Activated naive CD4-positive, alpha-beta T cell treated with anti-CD3 and anti-CD28 coated beads, Interleukin-2, amount 50 U/mL, for 72 hours (primary cell): Measurements from ENCODE around the gene MAST3. TPM values are rescaled to one million over a fixed set of nuclear protein-coding genes. Genes with fewer than 3 reads are reported as not detected.
A peak's percentile ranks its signal among the peaks of the same experiment; 100 is the strongest.
"Not testable (repeated sequence)": the region's sequence is repeated elsewhere in the genome, so short reads cannot be mapped to it uniquely, and the experiment has no call there.

Source experiments
- ATAC-seq, 2 donors: fragments of 150-1000 bp; cut with Tn5 transposase; 2 replicates each; pipeline ENCODE4 v1.10.0; 2021; ENCODE audit warnings: mild to moderate bottlenecking in 2 of 2, moderate library complexity in 2 of 2
- DNase-seq, 2 donors: peaks; one replicate each; pipeline ENCODE4 v3.0.0; 2021 to 2022; ENCODE audit warnings: low spot score in 2 of 2
- H3K27ac Mint-ChIP-seq, 2 donors: one replicate each; pipeline ENCODE4 v1.8.0; 2022; ENCODE audit warnings: mild to moderate bottlenecking in 2 of 2, mixed read lengths in 2 of 2
- H3K36me3 Mint-ChIP-seq, 2 donors: one replicate each; pipeline ENCODE4 v1.8.0; 2022; ENCODE audit warnings: mixed read lengths in 2 of 2
- H3K9me3 Mint-ChIP-seq, 2 donors: one replicate each; pipeline ENCODE4 v1.8.0; 2022; ENCODE audit warnings: mixed read lengths in 2 of 2
- total RNA-seq, 2 donors: library from RNA; stranded (reverse); gene quantifications; one replicate each; pipeline ENCODE4 v1.2.3, GENCODE V29; 2022

Gene MAST3
- total RNA-seq, 2 donors from 2014 or later: 19.5 to 54.6 TPM

DNA sequence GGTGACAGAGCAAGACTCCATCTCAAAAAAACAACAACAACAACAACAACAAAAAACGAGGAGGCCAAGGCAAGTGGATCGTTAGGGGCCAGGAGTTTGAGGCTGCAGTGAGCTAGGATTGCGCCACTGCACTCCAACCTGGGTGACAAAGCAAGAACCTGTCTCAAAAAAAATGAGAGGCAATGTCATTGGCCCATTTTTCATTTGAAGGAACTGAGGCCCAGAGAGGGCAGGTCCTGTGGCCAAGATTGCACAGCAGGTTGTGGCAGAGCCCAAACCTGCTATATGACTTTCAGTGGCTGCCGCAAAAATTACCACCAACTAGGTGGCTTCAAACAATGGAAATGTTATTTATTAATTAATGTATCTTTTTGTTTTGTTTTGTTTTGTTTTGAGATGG lies 60.9 kb downstream of the MAST3 start:
- Mint-ChIP-seq H3K36me3 (peaks cover 5 to 7% of the 10 kb centered on the region in 2 donors), H3K27ac (no peak overlapping the region), H3K9me3 (no peaks in the 10 kb centered on the region)
- ATAC-seq (no peak), DNase-seq (no peak)

DNA sequence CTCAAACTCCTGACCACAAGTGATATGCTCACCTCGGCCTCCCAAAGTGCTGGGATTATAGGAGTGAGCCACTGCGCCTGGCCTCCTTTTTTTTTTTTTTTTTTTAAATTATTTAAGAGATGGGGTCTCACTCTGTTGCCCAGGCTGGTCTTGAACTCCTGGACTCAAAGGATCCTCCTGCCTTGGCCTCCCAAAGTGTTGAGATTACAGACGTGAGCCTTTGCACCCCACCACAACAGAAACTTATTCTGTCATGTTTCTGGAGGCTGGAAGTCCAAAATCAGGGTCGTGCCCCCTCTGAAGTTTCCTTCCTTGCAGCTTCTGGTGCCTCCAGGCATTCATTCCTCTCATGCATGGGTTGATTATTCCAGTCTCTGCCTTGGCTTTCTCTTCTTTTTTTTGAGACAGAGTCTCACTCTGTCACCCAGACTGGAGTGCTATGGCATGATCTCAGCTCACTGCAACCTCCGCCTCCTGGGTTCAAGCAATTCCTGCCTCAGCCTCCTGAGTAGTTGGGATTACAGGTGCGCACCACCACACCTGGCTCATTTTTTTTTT lies 61.6 kb downstream of the MAST3 start:
- not testable (repeated sequence) for H3K36me3 Mint-ChIP-seq, H3K9me3 Mint-ChIP-seq, DNase-seq, H3K27ac Mint-ChIP-seq, ATAC-seq

DNA sequence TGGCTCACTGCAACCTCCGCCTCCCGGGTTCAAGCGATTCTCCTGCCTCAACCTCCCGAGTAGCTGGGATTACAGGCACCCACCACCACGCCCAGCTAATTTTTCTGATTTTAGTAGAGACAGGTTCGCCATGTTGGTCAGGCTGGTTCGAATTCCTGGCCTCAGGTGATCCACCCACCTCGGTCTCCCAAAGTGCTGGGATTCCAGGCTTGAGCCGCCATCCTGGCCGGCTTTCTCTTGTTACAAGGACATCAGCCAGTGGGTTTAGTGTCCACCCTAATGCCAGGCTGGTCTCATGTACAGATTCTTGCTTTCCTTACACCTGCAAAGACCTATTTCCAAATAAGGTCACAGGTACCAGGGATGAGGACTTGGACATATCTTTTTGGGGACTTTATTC lies 62.2 kb downstream of the MAST3 start:
- peaks cover 6 to 7% of the 10 kb centered on the region in 2 donors for H3K36me3 Mint-ChIP-seq
- ATAC-seq: no peak
- DNase-seq: no peak
- H3K9me3 Mint-ChIP-seq: no peaks in the 10 kb centered on the region
- no peak overlapping the region for H3K27ac Mint-ChIP-seq

DNA sequence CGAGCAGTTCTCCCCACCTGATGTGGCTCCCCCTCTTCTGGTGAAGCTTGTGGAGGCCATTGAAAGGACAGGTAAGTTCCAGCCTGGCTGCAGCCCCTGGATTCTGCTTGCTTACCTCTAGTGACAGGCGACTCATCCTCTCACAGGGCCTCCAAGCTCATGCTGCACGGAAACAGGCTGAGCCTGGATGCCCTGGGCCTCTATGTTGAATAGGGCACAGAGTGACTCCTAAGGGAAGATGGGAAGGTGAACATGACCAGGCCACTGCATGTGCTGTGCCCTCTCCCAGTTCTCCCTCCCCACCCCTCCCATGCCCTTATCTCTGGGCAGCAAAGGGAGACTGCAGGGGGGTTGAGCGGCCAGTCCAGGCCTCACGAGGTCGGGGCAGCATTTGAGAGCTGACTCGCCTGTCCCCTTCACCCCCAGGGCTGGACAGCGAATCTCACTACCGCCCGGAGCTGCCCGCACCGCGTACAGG lies 63.0 kb downstream of the MAST3 start:
- Mint-ChIP-seq H3K27ac (peak overlapping the region; percentile 56 to 60), H3K9me3 (no peaks in the 10 kb centered on the region), H3K36me3 (peaks cover 7 to 8% of the 10 kb centered on the region in 2 donors)
- ATAC-seq (peak in 1 of 2 donors; percentile 8), DNase-seq (no peak)

DNA sequence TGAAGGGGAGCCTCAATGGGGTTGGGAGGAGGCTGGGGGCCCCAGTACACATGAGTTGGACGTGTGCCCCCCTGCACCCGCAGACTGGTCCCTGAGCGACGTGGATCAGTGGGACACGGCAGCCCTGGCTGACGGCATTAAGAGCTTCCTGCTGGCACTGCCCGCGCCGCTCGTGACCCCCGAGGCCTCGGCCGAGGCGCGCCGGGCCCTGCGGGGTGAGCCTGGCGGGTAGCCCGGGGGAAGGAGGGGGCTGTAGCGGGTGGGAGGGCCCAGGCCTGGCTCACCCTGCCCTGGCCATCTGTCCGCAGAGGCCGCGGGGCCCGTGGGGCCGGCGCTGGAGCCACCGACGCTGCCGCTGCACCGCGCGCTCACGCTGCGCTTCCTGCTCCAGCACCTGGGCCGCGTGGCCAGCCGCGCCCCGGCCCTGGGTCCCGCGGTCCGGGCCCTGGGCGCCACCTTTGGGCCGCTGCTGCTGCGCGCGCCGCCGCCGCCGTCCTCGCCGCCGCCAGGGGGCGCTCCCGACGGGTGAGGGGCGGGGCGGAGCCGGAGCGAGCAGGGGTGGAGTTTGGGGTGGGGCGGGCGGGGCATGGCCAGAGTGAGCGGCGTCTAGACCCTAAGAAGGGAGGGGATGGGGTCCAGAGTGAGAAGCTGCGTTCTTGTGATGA lies 63.5 kb downstream of the MAST3 start:
- Mint-ChIP-seq H3K36me3 (peaks cover 7 to 13% of the 10 kb centered on the region in 2 donors), H3K27ac (peak overlapping the region; percentile 56 to 60), H3K9me3 (no peaks in the 10 kb centered on the region)
- DNase-seq (peak; percentile 86 to 96), ATAC-seq (peak; percentile 90 to 94)

DNA sequence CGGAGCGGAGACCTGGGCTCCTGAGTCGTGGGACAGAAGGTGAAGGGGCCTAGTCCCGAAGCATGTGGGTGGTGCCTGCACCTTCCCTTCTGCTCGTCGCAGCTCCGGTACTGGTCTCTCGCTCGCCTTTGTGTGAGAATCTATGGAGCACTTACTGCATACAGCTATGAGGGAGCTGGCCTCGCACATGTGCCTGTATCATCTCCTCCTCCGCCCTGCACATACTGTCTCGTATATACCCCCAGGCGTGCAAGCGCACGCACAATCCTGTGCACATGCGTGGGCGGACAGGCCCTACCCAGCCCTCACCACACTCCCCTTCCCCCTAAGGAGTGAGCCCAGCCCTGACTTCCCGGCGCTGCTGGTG lies 64.0 kb downstream of the MAST3 start:
- ATAC-seq (no peak), DNase-seq (no peak)
- no peak overlapping the region for H3K27ac Mint-ChIP-seq
- no peaks in the 10 kb centered on the region for H3K9me3 Mint-ChIP-seq
- H3K36me3 Mint-ChIP-seq: peaks cover 7 to 13% of the 10 kb centered on the region in 2 donors

DNA sequence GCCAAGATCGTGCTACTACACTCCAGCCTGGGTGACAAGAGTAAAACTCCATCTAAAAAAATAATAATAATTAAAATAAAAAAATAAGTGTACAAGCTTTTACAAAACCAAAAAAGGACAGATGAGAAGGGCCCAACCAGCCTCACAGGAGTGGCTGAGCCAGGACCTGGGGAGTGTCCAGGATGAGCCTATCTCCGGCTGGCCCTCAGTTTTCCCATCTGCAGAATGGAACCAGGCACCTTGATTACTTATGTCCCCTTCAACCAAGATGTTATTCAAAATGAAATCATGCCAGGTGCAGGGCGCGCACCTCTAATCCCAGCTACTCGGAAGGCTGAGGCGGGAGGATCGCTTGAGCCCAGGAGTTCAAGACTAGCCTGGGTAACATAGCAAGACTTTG lies 66.5 kb downstream of the MAST3 start:
- no peaks in the 10 kb centered on the region for H3K9me3 Mint-ChIP-seq
- no peak for DNase-seq
- peaks cover 7 to 21% of the 10 kb centered on the region in 2 donors for H3K36me3 Mint-ChIP-seq
- ATAC-seq: no peak
- no peak overlapping the region for H3K27ac Mint-ChIP-seq

DNA sequence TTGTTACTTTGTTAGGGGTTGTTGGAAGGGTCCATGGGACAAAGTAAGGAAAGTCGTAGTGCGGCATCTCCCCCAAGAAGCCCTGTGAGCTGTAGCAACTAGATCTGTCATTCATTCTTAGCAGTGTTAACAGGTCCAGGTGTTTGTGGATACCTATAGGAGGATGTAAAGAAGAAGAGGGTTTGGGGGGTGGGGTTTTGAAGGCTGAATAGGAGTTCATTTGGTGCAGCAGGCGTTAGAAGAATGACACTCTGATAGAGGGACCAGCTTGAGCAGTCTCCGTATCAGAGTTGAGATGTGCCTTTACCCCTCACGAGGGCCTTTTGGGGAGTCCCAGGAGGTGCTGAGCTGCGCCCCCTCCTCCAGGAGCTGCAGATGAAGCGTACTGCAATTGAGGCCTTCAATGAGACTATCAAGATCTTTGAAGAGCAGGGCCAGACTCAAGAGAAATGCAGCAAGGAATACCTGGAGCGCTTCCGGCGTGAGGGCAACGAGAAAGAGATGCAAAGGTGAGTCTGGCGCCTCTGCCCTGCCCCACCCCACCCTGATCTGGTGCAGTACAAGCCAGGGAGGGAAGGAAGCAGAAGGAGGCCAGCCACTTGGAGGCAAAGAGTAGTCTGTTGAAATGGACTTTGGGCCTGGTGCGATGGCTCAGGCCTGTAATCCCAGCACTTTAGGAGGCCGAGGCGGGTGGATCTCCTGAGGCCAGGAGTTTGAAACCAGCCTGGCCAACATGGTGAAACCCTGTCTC lies 68.4 kb downstream of the MAST3 start:
- Mint-ChIP-seq H3K27ac (no peak overlapping the region), H3K36me3 (peaks cover 7 to 21% of the 10 kb centered on the region in 2 donors), H3K9me3 (no peaks in the 10 kb centered on the region)
- DNase-seq (no peak), ATAC-seq (no peak)

DNA sequence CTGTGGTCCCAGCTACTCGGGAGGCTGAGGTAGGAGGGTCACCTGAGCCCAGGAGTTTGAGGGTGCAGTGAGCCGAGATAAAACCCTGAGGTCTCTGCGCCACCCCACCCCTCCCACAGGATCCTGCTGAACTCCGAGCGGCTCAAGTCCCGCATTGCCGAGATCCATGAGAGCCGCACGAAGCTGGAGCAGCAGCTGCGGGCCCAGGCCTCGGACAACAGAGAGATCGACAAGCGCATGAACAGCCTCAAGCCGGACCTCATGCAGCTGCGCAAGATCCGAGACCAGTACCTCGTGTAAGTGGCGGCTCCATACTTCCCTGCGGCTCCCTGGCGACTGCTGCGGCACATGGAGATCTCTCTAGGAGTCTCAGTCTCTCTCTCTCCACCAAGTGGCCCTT lies 69.4 kb downstream of the MAST3 start:
- DNase-seq: no peak
- Mint-ChIP-seq H3K9me3 (no peaks in the 10 kb centered on the region), H3K27ac (peak overlapping the region in 1 of 2 donors; percentile 32), H3K36me3 (peaks cover 7 to 26% of the 10 kb centered on the region in 2 donors)
- ATAC-seq: no peak

DNA sequence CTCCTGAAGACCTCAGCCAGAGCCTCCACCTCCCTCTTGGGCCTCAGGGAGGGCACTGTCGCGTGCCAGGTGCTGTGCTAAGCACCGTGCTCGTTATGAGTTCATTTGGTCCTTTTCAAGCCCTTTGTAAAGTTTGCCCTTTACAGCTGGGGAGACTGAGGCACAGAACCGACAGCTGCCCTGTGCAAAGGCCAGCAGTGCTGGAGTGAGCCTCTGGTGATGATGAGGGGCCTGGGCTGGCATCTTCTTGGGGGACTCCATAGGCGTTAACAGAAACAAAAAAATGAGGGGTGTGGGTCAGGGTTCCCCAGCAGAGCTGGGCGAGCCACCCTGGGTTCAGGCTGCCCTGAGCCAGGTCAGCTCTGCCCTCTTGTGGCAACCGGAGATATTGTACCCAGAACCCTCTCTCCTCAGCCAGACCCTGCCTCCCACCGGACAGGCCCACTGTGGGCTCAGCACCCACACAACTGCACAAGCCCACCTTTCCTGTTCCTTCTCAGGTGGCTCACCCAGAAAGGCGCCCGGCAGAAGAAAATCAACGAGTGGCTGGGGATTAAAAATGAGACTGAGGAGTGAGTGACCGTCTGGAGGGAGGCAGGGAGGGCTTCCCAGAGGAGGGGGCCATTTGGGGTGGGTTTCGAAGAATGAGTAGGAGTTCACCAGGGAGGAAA lies 70.5 kb downstream of the MAST3 start:
- H3K9me3 Mint-ChIP-seq: no peaks in the 10 kb centered on the region
- H3K36me3 Mint-ChIP-seq: peaks cover 4 to 24% of the 10 kb centered on the region in 2 donors
- no peak overlapping the region for H3K27ac Mint-ChIP-seq
- DNase-seq: peak in 1 of 2 donors; percentile 74
- peak; percentile 94 for ATAC-seq

DNA sequence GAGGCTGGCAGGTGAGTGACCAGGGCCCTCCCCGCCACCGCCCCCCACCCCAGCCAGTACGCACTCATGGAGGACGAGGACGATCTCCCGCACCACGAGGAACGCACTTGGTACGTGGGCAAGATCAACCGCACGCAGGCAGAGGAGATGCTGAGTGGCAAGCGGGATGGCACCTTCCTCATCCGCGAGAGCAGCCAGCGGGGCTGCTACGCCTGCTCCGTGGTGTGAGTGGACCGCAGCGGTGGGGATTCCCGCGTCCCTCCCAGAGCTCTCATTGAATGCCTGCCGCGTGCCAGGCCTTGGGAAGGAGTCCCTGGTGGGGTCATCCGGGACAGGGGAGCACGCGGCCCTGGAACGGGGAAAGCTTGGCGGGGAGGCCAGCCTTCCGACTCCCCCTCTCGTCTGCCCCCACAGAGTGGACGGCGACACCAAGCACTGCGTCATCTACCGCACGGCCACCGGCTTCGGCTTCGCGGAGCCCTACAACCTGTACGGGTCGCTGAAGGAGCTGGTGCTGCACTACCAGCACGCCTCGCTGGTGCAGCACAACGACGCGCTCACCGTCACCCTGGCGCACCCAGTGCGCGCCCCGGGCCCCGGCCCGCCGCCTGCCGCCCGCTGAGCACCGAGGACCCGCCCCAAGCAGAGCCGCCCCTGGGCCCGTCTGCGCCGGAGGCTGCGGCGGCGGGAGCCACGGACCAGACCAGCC lies 71.2 kb downstream of the MAST3 start:
- Mint-ChIP-seq H3K9me3 (no peaks in the 10 kb centered on the region), H3K36me3 (peaks cover 0 to 19% of the 10 kb centered on the region in 2 donors), H3K27ac (no peak overlapping the region)
- ATAC-seq (no peak), DNase-seq (no peak)

DNA sequence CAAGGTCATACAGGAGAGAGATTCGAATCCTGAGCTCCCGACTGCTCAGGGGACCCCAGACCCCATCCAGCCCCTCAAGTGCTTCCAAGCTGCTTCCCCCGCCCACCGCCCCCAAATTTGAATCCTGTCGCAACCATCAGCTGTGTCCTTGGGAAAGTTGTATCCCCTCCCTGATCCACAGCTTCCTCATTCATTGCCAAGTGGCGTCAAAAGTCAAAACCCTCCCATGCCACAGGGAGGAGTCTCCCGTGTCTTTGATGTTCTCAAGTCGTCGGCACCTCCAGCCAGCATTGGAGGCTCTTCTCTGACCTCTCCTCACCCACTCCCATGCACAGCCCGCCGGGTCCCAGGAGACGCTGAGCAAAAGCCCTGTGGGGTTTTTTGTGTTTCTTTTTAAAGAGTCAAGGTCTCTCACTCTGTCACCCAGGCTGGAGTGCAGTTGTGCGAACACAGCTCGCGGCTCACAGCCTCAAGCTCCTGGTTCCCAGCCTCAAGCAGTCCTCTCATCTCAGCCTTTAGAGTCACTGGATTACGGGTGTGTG lies 73.2 kb downstream of the MAST3 start:
- DNase-seq: no peak
- no peak for ATAC-seq
- peaks cover 0 to 30% of the 10 kb centered on the region in 2 donors for H3K36me3 Mint-ChIP-seq
- H3K27ac Mint-ChIP-seq: peak overlapping the region in 1 of 2 donors; percentile 73
- H3K9me3 Mint-ChIP-seq: no peaks in the 10 kb centered on the region

DNA sequence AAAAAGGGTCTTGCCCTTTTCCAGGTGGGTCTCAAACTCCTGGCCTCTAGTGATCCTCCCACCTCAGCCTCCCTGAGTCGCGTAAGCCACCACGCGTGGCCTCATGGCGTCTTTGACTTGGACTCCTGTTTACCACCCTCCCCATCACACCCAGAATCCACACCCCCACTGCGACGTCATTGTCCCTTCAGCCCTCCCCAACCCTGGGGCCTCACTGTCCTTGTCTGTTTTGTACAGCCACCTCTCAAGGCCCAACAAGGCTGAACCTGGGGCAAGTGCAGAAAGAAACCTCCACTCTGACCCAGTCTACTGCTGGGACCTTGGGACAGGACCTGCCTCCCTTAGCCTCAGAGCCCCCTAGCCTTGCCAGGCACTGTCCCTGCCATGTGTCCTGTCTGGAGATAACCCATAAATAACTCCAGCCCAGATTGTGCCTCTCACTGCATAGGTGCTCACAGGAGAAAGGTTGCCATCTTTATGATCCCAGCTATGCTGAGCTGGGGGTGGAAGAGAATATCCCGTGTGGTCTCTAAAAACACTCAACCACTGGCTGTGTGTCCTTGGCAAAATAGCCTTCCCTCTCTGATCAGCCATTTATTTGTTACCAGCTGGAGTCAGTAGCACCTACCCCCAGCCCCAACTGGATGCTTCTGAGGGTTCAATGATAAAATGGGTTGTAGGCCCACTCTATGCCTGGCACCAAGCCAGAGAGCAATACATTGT lies 74.2 kb downstream of the MAST3 start:
- Mint-ChIP-seq H3K9me3 (no peaks in the 10 kb centered on the region), H3K36me3 (peaks cover 0 to 27% of the 10 kb centered on the region in 2 donors), H3K27ac (peak overlapping the region in 1 of 2 donors; percentile 10)
- no peak for DNase-seq
- no peak for ATAC-seq

DNA sequence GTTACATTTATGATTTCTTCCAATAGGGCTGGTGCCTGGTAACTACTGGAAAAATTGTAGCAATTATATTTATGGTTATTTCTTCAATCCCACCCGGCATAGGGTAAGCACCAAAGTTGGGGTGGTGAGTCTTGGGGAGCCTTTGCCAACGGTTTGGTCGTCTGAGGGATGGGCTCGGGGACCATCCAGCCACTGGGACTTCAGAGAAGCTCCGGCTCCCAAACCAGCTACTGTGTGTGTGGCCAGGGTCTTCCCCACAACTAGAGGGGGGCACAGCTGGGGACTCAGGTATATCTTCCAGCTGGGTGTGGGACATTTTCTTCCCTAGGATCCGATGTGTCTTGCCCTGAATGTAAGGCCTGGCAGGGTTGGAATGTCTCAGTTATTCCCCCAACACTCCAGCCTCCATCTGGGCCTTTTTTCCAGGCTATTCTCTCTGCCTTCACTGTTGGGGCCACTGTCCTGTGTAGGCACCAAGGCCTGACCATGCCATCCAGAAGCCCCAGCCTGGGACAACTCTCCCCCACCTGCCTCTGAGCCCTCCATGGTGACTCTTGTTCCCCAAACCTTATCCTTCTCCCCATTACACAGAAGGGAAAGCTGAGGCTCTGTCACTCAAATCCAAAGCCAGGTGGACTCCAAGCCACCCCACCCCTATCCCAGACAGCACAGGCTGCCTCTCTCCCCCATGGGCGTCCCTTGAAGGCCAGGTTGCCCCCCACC lies 74.9 kb downstream of the MAST3 start:
- peak overlapping the region in 1 of 2 donors; percentile 92 for H3K27ac Mint-ChIP-seq
- no peaks in the 10 kb centered on the region for H3K9me3 Mint-ChIP-seq
- peaks cover 0 to 27% of the 10 kb centered on the region in 2 donors for H3K36me3 Mint-ChIP-seq
- DNase-seq (no peak), ATAC-seq (no peak)

DNA sequence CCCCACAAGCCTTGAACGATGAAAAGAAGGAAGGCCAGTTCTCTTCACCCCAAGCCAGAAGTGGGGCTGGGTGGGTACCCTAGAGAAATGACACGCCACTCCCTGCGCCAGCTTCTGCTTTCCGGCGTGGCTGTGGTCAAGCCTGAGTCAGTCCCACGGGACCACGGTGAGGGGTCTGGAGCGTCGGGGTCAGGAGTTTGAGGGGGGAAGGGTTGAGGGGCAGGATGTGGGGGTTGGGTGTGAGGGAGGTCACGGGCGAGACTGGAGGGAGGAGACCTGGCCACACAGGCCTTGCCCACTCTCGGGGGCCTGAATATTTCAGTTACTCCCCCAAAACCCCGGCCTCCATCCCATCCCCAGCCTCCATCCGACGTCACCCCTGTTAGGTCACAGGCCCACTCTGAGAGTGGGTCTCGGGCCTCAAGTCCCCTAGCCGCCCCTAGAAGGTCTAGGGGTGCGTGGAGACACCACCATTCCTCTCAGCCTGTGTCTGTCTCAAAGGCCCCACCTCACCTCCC lies 75.5 kb downstream of the MAST3 start:
- ATAC-seq (peak in 1 of 2 donors; percentile 0), DNase-seq (no peak)
- H3K9me3 Mint-ChIP-seq: no peaks in the 10 kb centered on the region
- H3K27ac Mint-ChIP-seq: peak overlapping the region; percentile 65 to 92
- H3K36me3 Mint-ChIP-seq: peaks cover 0 to 24% of the 10 kb centered on the region in 2 donors
